ENCODE results near the gene PIK3R1.

- no peak for TF ChIP-seq CTCF (IDR thresholded peaks at IDR 0.05)
- no peak for TF ChIP-seq POLR2AphosphoS5 (IDR thresholded peaks at IDR 0.05)
These were observed 55.6 kb downstream of the PIK3R1 start for GRCh38 chr5:68271124-68271523.

Data from prostate gland (tissue), 2 donors.